Raji (cell line): ENCODE data around the gene PEX19.

Experiments used
- POLR2A ChIP-seq: IDR thresholded peaks from 2 replicates; pipeline ENCODE4 v1.6.1; 2011; ENCODE audit warnings: low read depth, low read length, control low read depth; ENCODE audit not compliant: insufficient read depth

The PEX19 gene

GRCh38 chr1:160285506-160285905, 573 bp upstream of the PEX19 start:
- TF ChIP-seq POLR2A = no peak

- TF ChIP-seq POLR2A = no peak
Measured at GRCh38 chr1:160284220-160284781, 632 bp downstream of the PEX19 start.

- TF ChIP-seq POLR2A = no peak
Measured at GRCh38 chr1:160282807-160283206, 2.1 kb downstream of the PEX19 start.

- TF ChIP-seq POLR2A = no peak
Measured at GRCh38 chr1:160277987-160278386, 6.9 kb downstream of the PEX19 start.

- no peak for TF ChIP-seq POLR2A
Measured at GRCh38 chr1:160277330-160277729, 7.6 kb downstream of the PEX19 start.

- no peak for TF ChIP-seq POLR2A
Measured at GRCh38 chr1:160271025-160271424, 13.9 kb downstream of the PEX19 start.

- TF ChIP-seq POLR2A = no peak
Measured at GRCh38 chr1:160267284-160267991, 17.5 kb downstream of the PEX19 start.

GRCh38 chr1:160264795-160265307, 20.1 kb downstream of the PEX19 start:
- TF ChIP-seq POLR2A = no peak

GRCh38 chr1:160261893-160262794, 22.8 kb downstream of the PEX19 start, which contains the start of gene DCAF8:
DCAF8 (minus strand) TSS chr1:160262549; CDS start chr1:160244008, 18,541 bp downstream.
- TF ChIP-seq POLR2A = peak; percentile 97

- TF ChIP-seq POLR2A = no peak
Measured at GRCh38 chr1:160261556-160261892, 23.4 kb downstream of the PEX19 start.

- no peak for TF ChIP-seq POLR2A
Measured at GRCh38 chr1:160260406-160261382, 24.2 kb downstream of the PEX19 start.

GRCh38 chr1:160258177-160258798, 26.6 kb downstream of the PEX19 start:
- no peak for TF ChIP-seq POLR2A

GRCh38 chr1:160257411-160258015, 27.4 kb downstream of the PEX19 start:
- no peak for TF ChIP-seq POLR2A

- TF ChIP-seq POLR2A = no peak
Measured at GRCh38 chr1:160256396-160257046, 28.4 kb downstream of the PEX19 start.
